Measurements from ENCODE around the gene THADA.
"Not testable (repeated sequence)": the region's sequence is repeated elsewhere in the genome, so short reads cannot be mapped to it uniquely, and the experiment has no call there.

The THADA gene

GRCh38 chr2:43604674-43605073 is 8.8 kb upstream of the THADA start:
- no peak for DNase-seq

- not testable (repeated sequence) for DNase-seq
These were observed 4.8 kb upstream of the THADA start for GRCh38 chr2:43600596-43600995.

GRCh38 chr2:43594875-43595274 is 963 bp downstream of the THADA start:
- DNase-seq = no peak

GRCh38 chr2:43593254-43593653 is 2.6 kb downstream of the THADA start:
- DNase-seq = no peak

- no peak for DNase-seq
These were observed 3.4 kb downstream of the THADA start for GRCh38 chr2:43592443-43592842.

- no peak for DNase-seq
These were observed 10.1 kb downstream of the THADA start for GRCh38 chr2:43585708-43586107.

GRCh38 chr2:43579275-43579981 is 16.4 kb downstream of the THADA start:
- DNase-seq = no peak

GRCh38 chr2:43576981-43577892 is 18.6 kb downstream of the THADA start:
- DNase-seq = no peak

- no peak for DNase-seq
These were observed 23.6 kb downstream of the THADA start for GRCh38 chr2:43572244-43572643.

GRCh38 chr2:43569921-43570320 is 25.9 kb downstream of the THADA start:
- no peak for DNase-seq

- no peak for DNase-seq
These were observed 27.6 kb downstream of the THADA start for GRCh38 chr2:43568228-43568627.

- no peak for DNase-seq
These were observed 29.4 kb downstream of the THADA start for GRCh38 chr2:43566461-43566729.

GRCh38 chr2:43563679-43564078 is 32.2 kb downstream of the THADA start:
- DNase-seq = no peak

- DNase-seq = no peak
These were observed 35.6 kb downstream of the THADA start for GRCh38 chr2:43560231-43560547.

GRCh38 chr2:43559391-43560230 is 36.2 kb downstream of the THADA start:
- no peak for DNase-seq

- no peak for DNase-seq
These were observed 38.6 kb downstream of the THADA start for GRCh38 chr2:43557196-43557595.

- no peak for DNase-seq
These were observed 39.6 kb downstream of the THADA start for GRCh38 chr2:43556256-43556655.

GRCh38 chr2:43553341-43553855 is 42.4 kb downstream of the THADA start:
- DNase-seq = no peak

GRCh38 chr2:43551990-43552389 is 43.8 kb downstream of the THADA start:
- DNase-seq = no peak

- not testable (repeated sequence) for DNase-seq
These were observed 47.5 kb downstream of the THADA start for GRCh38 chr2:43548381-43548780.

GRCh38 chr2:43542285-43542933 is 53.4 kb downstream of the THADA start:
- DNase-seq = no peak

- no peak for DNase-seq
These were observed 54.7 kb downstream of the THADA start for GRCh38 chr2:43541165-43541564.
